ENCODE results near the gene IRF2.

- TF ChIP-seq POLR2A (IDR thresholded peaks at IDR 0.05; ENCODE audit: low read depth, low read length) (no peak; the same call in 1 of the 2 replicates), TAF1 (IDR thresholded peaks at IDR 0.05; ENCODE audit: low read depth, low read length) (no peak)
Observed at GRCh38 chr4:184345573-184345922, 128.8 kb downstream of the IRF2 start.

All from GM12891 (cell line).